Neutrophil (primary cell): ENCODE measurements around the gene AGXT.

Experiments
- H3K27ac ChIP-seq: fragments of 200-600 bp; sonication (generic); 2 replicates; pipeline ENCODE4 v1.5.1; 2016; ENCODE audit warnings: mild to moderate bottlenecking, moderate library complexity
- H3K27me3 ChIP-seq: fragments of 200-600 bp; sonication (generic); 2 replicates; pipeline ENCODE4 v1.6.0; 2016; ENCODE audit warnings: mild to moderate bottlenecking
- H3K36me3 ChIP-seq: fragments of 200-600 bp; sonication (generic); 2 replicates; pipeline ENCODE4 v1.5.1; 2017
- H3K4me1 ChIP-seq, 2 experiments: fragments of 200-600 bp in 1 of 2; sonication (generic) in 1 of 2; 1 replicate in 1 of 2; 2 replicates in 1 of 2; pipeline versions ENCODE4 v1.5.1 to v1.6.1; 2013 to 2016; ENCODE audit warnings: low read depth in 1 of 2, low read length in 1 of 2, mild to moderate bottlenecking in 1 of 2, moderate library complexity in 1 of 2; ENCODE audit not compliant: control insufficient read depth in 1 of 2, insufficient read depth in 1 of 2
- H3K4me3 ChIP-seq, 2 experiments: fragments of 200-600 bp in 1 of 2; sonication (generic) in 1 of 2; 1 replicate in 1 of 2; 2 replicates in 1 of 2; pipeline ENCODE4 v1.5.1; 2013 to 2016; ENCODE audit warnings: low read depth in 1 of 2, low read length in 1 of 2, mild to moderate bottlenecking in 1 of 2, moderate library complexity in 1 of 2
- H3K9me3 ChIP-seq: fragments of 200-600 bp; sonication (generic); 2 replicates; pipeline ENCODE4 v1.5.1; 2016
- CTCF ChIP-seq: fragments of 200-600 bp; sonication (generic); IDR thresholded peaks from 2 replicates; pipeline ENCODE4 v1.5.1; 2016; ENCODE audit warnings: antibody characterized with exemption

AGXT gene

GRCh38 chr2:240906911-240907590, 38.4 kb downstream of the AGXT start:
- H3K36me3 ChIP-seq, result no peaks in the 10 kb centered on the region
- H3K27ac ChIP-seq, result no peak overlapping the region
- no peak for TF ChIP-seq CTCF
- H3K4me3 ChIP-seq, result no peak overlapping the region
- H3K4me1 ChIP-seq, result no peaks in the 10 kb centered on the region
- no peaks in the 10 kb centered on the region for H3K27me3 ChIP-seq
- no peaks in the 10 kb centered on the region for H3K9me3 ChIP-seq

- no peak overlapping the region for H3K4me3 ChIP-seq
- TF ChIP-seq CTCF, result no peak
- no peak overlapping the region for H3K27ac ChIP-seq
- H3K9me3 ChIP-seq, result no peaks in the 10 kb centered on the region
- peaks cover under 1% of the 10 kb centered on the region for H3K27me3 ChIP-seq
- H3K36me3 ChIP-seq, result no peaks in the 10 kb centered on the region
- H3K4me1 ChIP-seq, result no peaks in the 10 kb centered on the region
Observed at GRCh38 chr2:240909216-240909974, 40.8 kb downstream of the AGXT start.

- no peak for TF ChIP-seq CTCF
- Histone ChIP-seq H3K27me3 (peaks cover 24% of the 10 kb centered on the region), H3K27ac (no peak overlapping the region)
Observed at GRCh38 chr2:240911641-240912265, 43.1 kb downstream of the AGXT start.

GRCh38 chr2:240912878-240913809, 44.5 kb downstream of the AGXT start:
- peaks cover 33% of the 10 kb centered on the region for H3K27me3 ChIP-seq
- no peaks in the 10 kb centered on the region for H3K9me3 ChIP-seq
- no peak for TF ChIP-seq CTCF
- H3K36me3 ChIP-seq, result no peaks in the 10 kb centered on the region
- no peaks in the 10 kb centered on the region for H3K4me1 ChIP-seq
- H3K4me3 ChIP-seq, result no peak overlapping the region
- H3K27ac ChIP-seq, result no peak overlapping the region

More at GRCh38 chr2:240911641-240912265, 43.1 kb downstream of the AGXT start:
- Histone ChIP-seq H3K9me3 (no peaks in the 10 kb centered on the region), H3K4me1 (no peaks in the 10 kb centered on the region), H3K36me3 (no peaks in the 10 kb centered on the region), H3K4me3 (no peak overlapping the region)
